ENCODE results near the gene TLE3. TPM values are rescaled to one million over a fixed set of nuclear protein-coding genes. Genes with fewer than 3 reads are reported as not detected.

Gene TLE3
- total RNA-seq, 1 donor from 2014 or later = 28.8 TPM

GRCh38 chr15:70031713-70032112 lies 66.0 kb downstream of the TLE3 start:
- H3K27ac Mint-ChIP-seq (ENCODE audit: unreplicated experiment) = no peak overlapping the region
- no peaks in the 10 kb centered on the region for H3K9me3 Mint-ChIP-seq (ENCODE audit: unreplicated experiment)

GRCh38 chr15:70031261-70031660 lies 66.5 kb downstream of the TLE3 start:
- no peak for DNase-seq (ENCODE audit: extremely low spot score, unreplicated experiment)
- no peak overlapping the region for H3K4me3 Mint-ChIP-seq (ENCODE audit: unreplicated experiment)
- peaks cover 32% of the 10 kb centered on the region for H3K27me3 Mint-ChIP-seq (ENCODE audit: unreplicated experiment)
- no peak overlapping the region for H3K27ac Mint-ChIP-seq (ENCODE audit: unreplicated experiment)
- no peak for TF ChIP-seq CTCF (IDR thresholded peaks at IDR 0.05)
- H3K36me3 Mint-ChIP-seq (ENCODE audit: unreplicated experiment) = no peaks in the 10 kb centered on the region
- H3K4me1 Mint-ChIP-seq (ENCODE audit: unreplicated experiment) = no peaks in the 10 kb centered on the region
- H3K9me3 Mint-ChIP-seq (ENCODE audit: unreplicated experiment) = no peaks in the 10 kb centered on the region

More at GRCh38 chr15:70031713-70032112, 66.0 kb downstream of the TLE3 start:
- no peak for DNase-seq (ENCODE audit: extremely low spot score, unreplicated experiment)
- Mint-ChIP-seq H3K4me1 (ENCODE audit: unreplicated experiment) (no peaks in the 10 kb centered on the region), H3K27me3 (ENCODE audit: unreplicated experiment) (peaks cover 31% of the 10 kb centered on the region), H3K36me3 (ENCODE audit: unreplicated experiment) (no peaks in the 10 kb centered on the region), H3K4me3 (ENCODE audit: unreplicated experiment) (no peak overlapping the region)
- no peak for TF ChIP-seq CTCF (IDR thresholded peaks at IDR 0.05)

- H3K4me1 Mint-ChIP-seq (ENCODE audit: unreplicated experiment) = no peaks in the 10 kb centered on the region
- peaks cover 33% of the 10 kb centered on the region for H3K27me3 Mint-ChIP-seq (ENCODE audit: unreplicated experiment)
- H3K36me3 Mint-ChIP-seq (ENCODE audit: unreplicated experiment) = no peaks in the 10 kb centered on the region
- no peaks in the 10 kb centered on the region for H3K9me3 Mint-ChIP-seq (ENCODE audit: unreplicated experiment)
- no peak for DNase-seq (ENCODE audit: extremely low spot score, unreplicated experiment)
- no peak for TF ChIP-seq CTCF (IDR thresholded peaks at IDR 0.05)
- no peak overlapping the region for H3K27ac Mint-ChIP-seq (ENCODE audit: unreplicated experiment)
- no peak overlapping the region for H3K4me3 Mint-ChIP-seq (ENCODE audit: unreplicated experiment)
Observed at GRCh38 chr15:70030851-70031250, 66.9 kb downstream of the TLE3 start.

- DNase-seq (ENCODE audit: extremely low spot score, unreplicated experiment) = no peak
- no peaks in the 10 kb centered on the region for H3K4me1 Mint-ChIP-seq (ENCODE audit: unreplicated experiment)
Observed at GRCh38 chr15:70029297-70029701, 68.4 kb downstream of the TLE3 start.

GRCh38 chr15:70027518-70027917 lies 70.2 kb downstream of the TLE3 start:
- Mint-ChIP-seq H3K27ac (ENCODE audit: unreplicated experiment) (no peak overlapping the region), H3K27me3 (ENCODE audit: unreplicated experiment) (peaks cover 45% of the 10 kb centered on the region), H3K4me3 (ENCODE audit: unreplicated experiment) (no peak overlapping the region), H3K4me1 (ENCODE audit: unreplicated experiment) (peaks cover 3% of the 10 kb centered on the region), H3K36me3 (ENCODE audit: unreplicated experiment) (no peaks in the 10 kb centered on the region), H3K9me3 (ENCODE audit: unreplicated experiment) (no peaks in the 10 kb centered on the region)
- no peak for TF ChIP-seq CTCF (IDR thresholded peaks at IDR 0.05)
- no peak for DNase-seq (ENCODE audit: extremely low spot score, unreplicated experiment)

More at GRCh38 chr15:70029297-70029701, 68.4 kb downstream of the TLE3 start:
- Mint-ChIP-seq H3K27me3 (ENCODE audit: unreplicated experiment) (peaks cover 41% of the 10 kb centered on the region), H3K36me3 (ENCODE audit: unreplicated experiment) (no peaks in the 10 kb centered on the region), H3K27ac (ENCODE audit: unreplicated experiment) (no peak overlapping the region), H3K4me3 (ENCODE audit: unreplicated experiment) (no peak overlapping the region), H3K9me3 (ENCODE audit: unreplicated experiment) (no peaks in the 10 kb centered on the region)
- TF ChIP-seq CTCF (IDR thresholded peaks at IDR 0.05) = no peak

All from osteocyte (in vitro differentiated cells).